Thyroid gland (tissue), 4 donors: ENCODE measurements around the gene ZNF865. TPM values are rescaled to one million over a fixed set of nuclear protein-coding genes. Genes with fewer than 3 reads are reported as not detected.

Source experiments
- DNase-seq, 2 donors: peaks; one replicate each; pipeline ENCODE4 v3.0.0-alpha.2; 2019
- H3K27ac ChIP-seq, 3 donors: fragments of 200-600 bp; sonication (generic); 1 replicate in 2 of 3; 2 replicates in 1 of 3; pipeline ENCODE4 v1.5.1; 2016 to 2019; ENCODE audit warnings: mild to moderate bottlenecking in 1 of 3, moderate library complexity in 1 of 3
- H3K27me3 ChIP-seq: fragments of 200-600 bp; sonication (generic); one replicate; pipeline ENCODE4 v1.5.1; 2019
- H3K36me3 ChIP-seq, 2 donors: fragments of 200-600 bp; sonication (generic); one replicate each; pipeline ENCODE4 v1.5.1; 2016 to 2019
- H3K4me1 ChIP-seq, 2 donors: fragments of 200-600 bp; sonication (generic); one replicate each; pipeline ENCODE4 v1.5.1; 2017 to 2019
- H3K4me3 ChIP-seq, 3 donors: fragments of 200-600 bp; sonication (generic); replicated peaks in 1 of 3; 1 replicate in 2 of 3; 2 replicates in 1 of 3; pipeline ENCODE4 v1.5.1; 2016; ENCODE audit warnings: mild to moderate bottlenecking in 1 of 3
- H3K9me3 ChIP-seq: fragments of 200-600 bp; sonication (generic); one replicate; pipeline ENCODE4 v1.5.1; 2017
- POLR2A ChIP-seq, 2 donors: fragments of 450-650 bp; IDR thresholded peaks; one replicate each; pipeline ENCODE4 v1.6.1; 2017; ENCODE audit warnings: antibody characterized with exemption in 2 of 2, mild to moderate bottlenecking in 2 of 2, moderate library complexity in 1 of 2
- WGBS, 2 donors: methylation state at CpG; one replicate each; pipeline ENCODE4 v1.1.5; 2017; 5-methylcytosine and 5-hydroxymethylcytosine counted together
- intact Hi-C: fragments of 100-400 bp; cut with DNase I; formaldehyde crosslinking; loops from one replicate; pipeline ENCODE4 v1.15.1; 2023
- total RNA-seq, 4 donors: library from RNA; depleted of rRNA; stranded (reverse); fragments of >200 nt; gene quantifications; one replicate each; pipeline ENCODE4 v1.2.3, GENCODE V29; 2016
- TF ChIP-seq, protein P1 (sequence below), 6 experiments: fragments of 200-600 bp in 3 of 6; fragments of 450-650 bp in 3 of 6; sonication (generic) in 3 of 6; IDR thresholded peaks; one replicate each; pipeline ENCODE4 v1.5.1; 2016 to 2019; ENCODE audit warnings: antibody characterized with exemption in 6 of 6, mild to moderate bottlenecking in 2 of 6, inconsistent platforms in 1 of 6, moderate library complexity in 1 of 6

Gene ZNF865
- total RNA-seq, 4 donors from 2014 or later = 5.5 to 12.6 (median 9.1) TPM

DNA sequence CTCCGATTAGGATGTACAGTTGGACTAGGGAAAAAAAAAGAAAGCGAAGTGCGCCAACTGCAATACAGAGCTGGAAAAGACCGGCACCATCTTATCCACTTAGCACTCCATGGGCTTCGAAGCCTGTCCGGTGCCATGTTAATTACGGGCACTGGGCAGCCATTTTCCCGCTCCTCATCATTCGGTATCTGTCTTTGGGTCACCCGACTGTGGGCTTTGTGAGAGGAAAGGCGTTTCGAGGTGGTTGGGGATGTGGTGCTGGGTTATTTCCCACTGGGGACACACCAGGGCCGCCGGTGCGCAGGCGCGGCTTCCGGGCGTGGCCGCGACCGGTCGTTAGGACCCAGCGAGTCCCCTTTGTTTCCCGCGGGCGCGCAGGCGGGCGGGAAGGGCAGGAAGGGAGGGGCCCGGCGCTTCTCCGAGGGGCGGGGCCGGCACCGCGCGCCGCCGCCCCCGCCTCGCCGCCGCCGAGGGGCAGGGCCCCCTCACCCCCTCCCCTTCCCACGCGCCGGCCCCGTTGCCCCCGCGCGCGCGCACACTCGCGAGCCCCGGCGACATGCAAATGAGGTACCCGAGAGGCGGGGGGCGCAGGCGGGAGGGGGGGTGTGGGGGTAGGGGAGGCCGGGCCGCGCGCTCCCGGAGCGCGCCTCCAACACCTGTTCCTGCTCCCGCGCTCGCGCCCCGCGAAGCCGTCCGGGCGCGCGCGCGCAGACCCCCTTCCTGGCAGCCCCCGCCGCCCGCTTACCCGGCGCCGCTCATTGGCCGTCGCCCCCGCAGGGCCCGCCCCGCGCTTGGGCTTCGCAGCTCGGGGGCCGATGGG is 5.4 kb upstream of the ZNF865 start, which contains the start of gene ZNF524:
Gene ZNF524, plus strand, starts transcription at position 447 of the 820 bp plus-strand sequence. CDS start 1,825 bp downstream, outside the sequence.
- 0 to 1% methylated on average over 12 to 23 of the region's 97 CpGs for WGBS, 2 donors
- peak within 1 kb of the TSS; percentile 69 to 75 (median 72) for H3K4me3 ChIP-seq
- DNase-seq = peak; percentile 86 to 88
- no peaks in the 10 kb centered on the region for H3K27me3 ChIP-seq
- TF ChIP-seq POLR2A (IDR thresholded peaks at IDR 0.05) = peak in 1 of 2 donors; percentile 22
- TF ChIP-seq, protein P1, sequence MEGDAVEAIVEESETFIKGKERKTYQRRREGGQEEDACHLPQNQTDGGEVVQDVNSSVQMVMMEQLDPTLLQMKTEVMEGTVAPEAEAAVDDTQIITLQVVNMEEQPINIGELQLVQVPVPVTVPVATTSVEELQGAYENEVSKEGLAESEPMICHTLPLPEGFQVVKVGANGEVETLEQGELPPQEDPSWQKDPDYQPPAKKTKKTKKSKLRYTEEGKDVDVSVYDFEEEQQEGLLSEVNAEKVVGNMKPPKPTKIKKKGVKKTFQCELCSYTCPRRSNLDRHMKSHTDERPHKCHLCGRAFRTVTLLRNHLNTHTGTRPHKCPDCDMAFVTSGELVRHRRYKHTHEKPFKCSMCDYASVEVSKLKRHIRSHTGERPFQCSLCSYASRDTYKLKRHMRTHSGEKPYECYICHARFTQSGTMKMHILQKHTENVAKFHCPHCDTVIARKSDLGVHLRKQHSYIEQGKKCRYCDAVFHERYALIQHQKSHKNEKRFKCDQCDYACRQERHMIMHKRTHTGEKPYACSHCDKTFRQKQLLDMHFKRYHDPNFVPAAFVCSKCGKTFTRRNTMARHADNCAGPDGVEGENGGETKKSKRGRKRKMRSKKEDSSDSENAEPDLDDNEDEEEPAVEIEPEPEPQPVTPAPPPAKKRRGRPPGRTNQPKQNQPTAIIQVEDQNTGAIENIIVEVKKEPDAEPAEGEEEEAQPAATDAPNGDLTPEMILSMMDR (IDR thresholded peaks at IDR 0.05) = peak in 1 of 6 experiments; percentile 22
- peak within 1 kb of the TSS; percentile 88 to 99 (median 94) for H3K27ac ChIP-seq
- H3K9me3 ChIP-seq = no peaks in the 10 kb centered on the region
- intact Hi-C loops = no loop called here
- H3K4me1 ChIP-seq = peaks cover 13 to 18% of the 10 kb centered on the region in 2 donors
- peaks cover 10 to 11% of the 10 kb centered on the region in 2 donors for H3K36me3 ChIP-seq

DNA sequence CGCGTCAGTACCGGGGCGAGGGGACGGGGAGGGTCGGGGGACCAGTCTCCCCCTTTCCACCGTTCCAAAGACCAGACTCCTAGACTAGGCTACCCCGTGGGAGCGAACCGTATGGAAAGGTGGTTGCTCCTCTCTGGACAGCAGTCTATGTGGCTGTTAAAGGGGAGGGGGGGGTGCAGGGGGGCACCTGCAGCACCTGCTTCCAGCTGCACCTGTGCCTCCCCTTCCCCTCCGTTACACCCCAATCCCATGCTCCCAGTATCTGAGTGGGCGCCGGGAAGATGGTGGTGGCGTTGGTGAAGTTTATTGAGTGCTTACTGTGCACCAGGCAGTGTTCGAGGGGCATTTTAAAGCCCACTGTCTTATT is 4.8 kb upstream of the ZNF865 start:
- H3K36me3 ChIP-seq = peaks cover 7% of the 10 kb centered on the region in 2 donors
- peak overlapping the region; percentile 88 to 99 (median 94) for H3K27ac ChIP-seq
- intact Hi-C loops = no loop called here
- peaks cover 13 to 18% of the 10 kb centered on the region in 2 donors for H3K4me1 ChIP-seq
- no peak for DNase-seq
- WGBS, 2 donors = 4 to 14% methylated on average over 5 to 8 of the region's 15 CpGs
- no peaks in the 10 kb centered on the region for H3K27me3 ChIP-seq
- H3K4me3 ChIP-seq = peak overlapping the region in 2 of 3 donors; percentile 69 to 75
- TF ChIP-seq POLR2A (IDR thresholded peaks at IDR 0.05) = no peak
- no peaks in the 10 kb centered on the region for H3K9me3 ChIP-seq

DNA sequence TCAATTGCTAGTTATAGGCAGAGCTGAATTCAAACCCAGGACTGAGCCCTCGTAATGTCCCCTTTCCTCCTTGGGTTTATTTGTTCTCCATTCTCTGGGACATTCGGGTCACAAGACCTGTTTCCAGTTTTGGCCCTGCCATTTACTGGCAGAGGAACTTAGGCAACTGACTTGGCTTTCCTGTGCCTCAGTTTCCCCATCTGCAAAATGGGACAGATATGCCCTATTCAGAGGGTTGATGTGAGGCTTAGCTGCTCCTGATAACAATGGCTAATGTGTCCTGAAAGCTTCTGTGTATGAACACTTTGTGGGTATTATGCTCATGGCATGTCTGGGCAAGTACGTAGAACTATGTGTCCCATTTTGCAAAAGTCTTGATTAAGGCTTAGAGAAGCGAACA is 4.4 kb upstream of the ZNF865 start:
- H3K27ac ChIP-seq = peak overlapping the region; percentile 88 to 99 (median 94)
- no peak for DNase-seq
- H3K36me3 ChIP-seq = peaks cover 2 to 6% of the 10 kb centered on the region in 2 donors
- intact Hi-C loops = no loop called here
- no peak for TF ChIP-seq POLR2A (IDR thresholded peaks at IDR 0.05)
- TF ChIP-seq, protein P1 (IDR thresholded peaks at IDR 0.05) = no peak
- H3K9me3 ChIP-seq = no peaks in the 10 kb centered on the region
- no peaks in the 10 kb centered on the region for H3K27me3 ChIP-seq
- WGBS, 2 donors = 78 to 88% methylated on average over 4 of the region's 4 CpGs
- peak overlapping the region in 1 of 3 donors; percentile 75 for H3K4me3 ChIP-seq
- H3K4me1 ChIP-seq = peaks cover 13 to 18% of the 10 kb centered on the region in 2 donors

DNA sequence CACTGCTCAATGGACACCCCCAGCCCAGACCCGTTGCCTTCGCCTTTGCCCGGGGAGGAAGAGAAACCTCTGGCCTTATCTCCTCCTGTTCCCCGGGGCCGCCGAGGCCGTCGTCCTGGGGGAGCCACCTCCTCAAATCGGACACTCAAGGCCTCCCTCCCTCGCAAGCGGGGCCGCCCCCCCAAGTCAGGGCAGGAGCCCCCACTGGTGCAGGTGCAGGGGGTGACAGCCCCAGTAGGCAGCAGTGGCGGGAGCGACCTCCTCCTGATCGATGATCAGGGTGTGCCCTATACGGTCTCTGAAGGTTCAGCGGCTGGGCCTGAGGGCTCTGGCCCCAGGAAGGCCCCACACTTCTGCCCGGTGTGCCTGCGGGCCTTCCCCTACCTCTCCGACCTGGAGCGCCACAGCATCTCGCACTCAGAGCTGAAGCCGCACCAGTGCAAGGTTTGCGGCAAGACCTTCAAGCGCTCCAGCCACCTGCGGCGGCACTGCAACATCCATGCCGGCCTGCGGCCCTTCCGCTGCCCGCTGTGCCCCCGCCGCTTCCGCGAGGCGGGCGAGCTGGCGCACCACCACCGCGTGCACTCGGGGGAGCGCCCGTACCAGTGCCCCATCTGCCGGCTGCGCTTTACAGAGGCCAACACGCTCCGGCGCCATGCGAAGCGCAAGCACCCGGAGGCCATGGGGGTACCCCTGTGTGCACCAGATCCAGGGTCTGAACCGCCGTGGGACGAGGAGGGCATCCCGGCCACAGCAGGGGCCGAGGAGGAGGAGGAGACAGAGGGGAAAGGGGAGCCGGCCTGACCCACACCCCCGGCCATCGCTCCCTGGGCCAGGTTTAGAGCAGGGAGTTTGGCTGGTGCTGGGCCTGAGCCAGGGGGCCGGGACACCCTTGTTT is 3.1 kb upstream of the ZNF865 start:
- no peak overlapping the region for H3K4me3 ChIP-seq
- intact Hi-C loops = no loop called here
- peaks cover 0 to 2% of the 10 kb centered on the region in 2 donors for H3K36me3 ChIP-seq
- no peak for DNase-seq
- no peak for TF ChIP-seq POLR2A (IDR thresholded peaks at IDR 0.05)
- TF ChIP-seq, protein P1 (IDR thresholded peaks at IDR 0.05) = no peak
- H3K9me3 ChIP-seq = no peaks in the 10 kb centered on the region
- H3K4me1 ChIP-seq = peaks cover 19 to 27% of the 10 kb centered on the region in 2 donors
- no peaks in the 10 kb centered on the region for H3K27me3 ChIP-seq
- WGBS, 2 donors = 91% methylated on average over 10 to 43 of the region's 60 CpGs
- no peak overlapping the region for H3K27ac ChIP-seq

DNA sequence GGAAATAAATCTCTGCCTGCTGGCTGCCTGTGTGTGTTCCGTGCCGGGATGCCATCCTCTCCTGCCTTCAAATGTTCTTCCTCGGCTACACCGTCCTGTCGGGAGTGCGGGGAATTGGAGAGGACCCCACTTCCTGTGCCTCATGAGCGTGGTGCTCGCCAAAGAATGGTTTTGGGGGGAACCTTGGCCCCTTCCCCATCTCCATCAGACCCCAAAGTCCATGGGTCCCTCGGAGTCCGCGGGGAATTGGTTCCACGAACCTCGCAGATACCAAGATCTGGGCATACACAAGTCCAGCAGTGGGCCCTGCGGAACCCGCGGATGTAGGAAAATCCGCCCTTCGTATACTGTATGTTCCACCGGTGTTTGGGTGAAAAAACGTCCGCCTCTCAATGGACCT is 2.3 kb upstream of the ZNF865 start:
- Histone ChIP-seq H3K27me3 (no peaks in the 10 kb centered on the region), H3K9me3 (no peaks in the 10 kb centered on the region), H3K27ac (no peak overlapping the region), H3K36me3 (no peaks in the 10 kb centered on the region), H3K4me3 (no peak overlapping the region), H3K4me1 (peaks cover 19 to 27% of the 10 kb centered on the region in 2 donors)
- intact Hi-C loops = no loop called here
- no peak for DNase-seq
- TF ChIP-seq, protein P1 (IDR thresholded peaks at IDR 0.05) = no peak
- TF ChIP-seq POLR2A (IDR thresholded peaks at IDR 0.05) = no peak
- WGBS, 2 donors = 87% methylated on average over 14 to 19 of the region's 21 CpGs
